Activated CD4-positive, alpha-beta memory T cell treated with anti-CD3 and anti-CD28 coated beads for 36 hours (primary cell): ENCODE measurements around the gene SLC25A24. TPM values are rescaled to one million over a fixed set of nuclear protein-coding genes. Genes with fewer than 3 reads are reported as not detected.

ENCODE experiments used
- total RNA-seq, 2 experiments: library from RNA; stranded (reverse); gene quantifications; one replicate each; pipeline ENCODE4 v1.2.3, GENCODE V29; 2021

The SLC25A24 gene
- total RNA-seq, 2 experiments from 2014 or later: 18.1 to 19.4 TPM

Other genes starting within 250 kb of the SLC25A24 start
- gene VAV3, start 235.2 kb downstream of the SLC25A24 start, total RNA-seq: 1 to 10 TPM; 2.3 to 3.3 TPM
- not detected for gene NBPF4, start 43.7 kb upstream of the SLC25A24 start, total RNA-seq
- gene NBPF6, start 250.0 kb upstream of the SLC25A24 start, total RNA-seq: under 1 TPM in 1 of 2 experiments, not detected in 1; 0.12 TPM